Measurements from ENCODE around the gene SULT1B1. TPM values are rescaled to one million over a fixed set of nuclear protein-coding genes. Genes with fewer than 3 reads are reported as not detected.

Gene SULT1B1
- total RNA-seq, 1 experiment from 2014 or later: not detected

DNA sequence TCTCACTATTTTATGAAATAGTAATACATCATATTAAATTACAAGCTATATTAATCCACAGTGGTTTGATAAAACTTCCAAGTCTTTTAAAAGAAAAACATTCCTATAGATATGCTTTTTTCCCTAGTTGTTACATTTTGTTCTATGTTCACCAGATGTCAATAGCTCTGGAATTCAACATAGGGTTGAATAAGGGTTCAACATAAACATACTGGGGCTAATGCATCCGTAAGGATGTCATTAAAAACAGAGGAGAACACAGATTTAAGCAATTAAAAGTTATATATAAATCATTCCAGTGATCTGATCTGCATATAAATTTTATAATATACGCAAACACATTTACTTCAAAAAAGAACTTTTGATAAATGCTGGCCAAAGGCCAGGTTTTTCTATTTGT lies 32.5 kb downstream of the SULT1B1 start:
- H3K36me3 Mint-ChIP-seq (ENCODE audit: insufficient read depth in 1 of 3, low read depth in 3 of 3): 0 out of 7 replicates have a peak, but pooled peaks cover 0 to 2% (median 0%) of the 10 kb centered on the region in 3 experiments
- Histone ChIP-seq H2AK5ac (ENCODE audit: insufficient read length, low read length) (no peak overlapping the region), H3K9ac (ENCODE audit: extremely low read depth, insufficient read length, low read length) (no peak overlapping the region), H3K79me2 (ENCODE audit: insufficient read depth, low read length) (no peaks in the 10 kb centered on the region), H2BK15ac (ENCODE audit: low read depth, low read length) (no peak overlapping the region), H3K23me2 (ENCODE audit: insufficient read length, low read depth, low read length, poor library complexity, severe bottlenecking) (no peaks in the 10 kb centered on the region), H4K8ac (replicated peaks; ENCODE audit: insufficient read length, low read depth, low read length) (no peak overlapping the region), H2BK20ac (ENCODE audit: low read depth, low read length, poor library complexity, severe bottlenecking) (no peak overlapping the region), H3K23ac (ENCODE audit: insufficient read length, low read depth, low read length) (no peak overlapping the region), H3K18ac (ENCODE audit: insufficient read length, low read depth, low read length) (no peak overlapping the region), H3K9me3 (ENCODE audit: control insufficient read depth, low read depth, low read length) (no peaks in the 10 kb centered on the region), H3K14ac (ENCODE audit: insufficient read depth, low read length) (no peak overlapping the region), H3K4me1 (ENCODE audit: insufficient read depth, low read length) (peaks cover 4% of the 10 kb centered on the region; the same call in 1 of the 2 replicates), H3K4ac (ENCODE audit: low read depth, low read length) (no peak overlapping the region), H4K20me1 (ENCODE audit: control insufficient read depth, insufficient read depth, insufficient read length) (no peaks in the 10 kb centered on the region), H3T11ph (ENCODE audit: low read length) (no peak overlapping the region), H4K5ac (ENCODE audit: insufficient read length, low read depth, low read length) (no peak overlapping the region), H2BK120ac (ENCODE audit: low read depth, low read length, poor library complexity, severe bottlenecking) (no peak overlapping the region), H2BK5ac (ENCODE audit: insufficient read length, low read length) (no peak overlapping the region), H2AFZ (ENCODE audit: low read length) (no peak overlapping the region), H3K56ac (ENCODE audit: insufficient read length, low read depth, low read length) (no peak overlapping the region), H3K27ac (ENCODE audit: insufficient read length, low read depth, low read length) (no peak overlapping the region), H3K79me1 (ENCODE audit: insufficient read depth, low read depth, low read length, poor library complexity, severe bottlenecking) (no peaks in the 10 kb centered on the region), H4K91ac (ENCODE audit: insufficient read length, low read depth, low read length) (no peak overlapping the region), H2BK12ac (ENCODE audit: insufficient read length, low read depth, low read length) (no peak overlapping the region), H3K27me3 (ENCODE audit: insufficient read depth, low read length) (no peaks in the 10 kb centered on the region), H3K4me2 (ENCODE audit: insufficient read depth, insufficient read length, low read length) (no peak overlapping the region)
- H3K4me1 Mint-ChIP-seq: peaks cover 4 to 10% of the 10 kb centered on the region in 2 experiments
- no peak for DNase-seq
- TF ChIP-seq CTCF (conservative IDR thresholded peaks at IDR 0.05): no peak
- no peaks in the 10 kb centered on the region; the same call in 1 of the 2 replicates for H3K27me3 Mint-ChIP-seq (ENCODE audit: low read depth)
- H3K27ac Mint-ChIP-seq: no peak overlapping the region
- no peak overlapping the region for H3K4me3 Mint-ChIP-seq
- WGBS (ENCODE audit: extremely low coverage, insufficient read length, low lambda C conversion rate): no CpG with 5 or more reads among the region's 2 CpGs
- H3K9me3 Mint-ChIP-seq: peaks cover 0 to 4% of the 10 kb centered on the region in 2 experiments; a peak in 2 of 5 replicates

Data from H9 (cell line).